NCI-H82 (cell line): ENCODE data around the gene IRGC.

ENCODE experiments used
- DNase-seq: peaks from one replicate; lab custom pipeline; 2025; lab: John Stamatoyannopoulos, UW

Gene IRGC

DNA sequence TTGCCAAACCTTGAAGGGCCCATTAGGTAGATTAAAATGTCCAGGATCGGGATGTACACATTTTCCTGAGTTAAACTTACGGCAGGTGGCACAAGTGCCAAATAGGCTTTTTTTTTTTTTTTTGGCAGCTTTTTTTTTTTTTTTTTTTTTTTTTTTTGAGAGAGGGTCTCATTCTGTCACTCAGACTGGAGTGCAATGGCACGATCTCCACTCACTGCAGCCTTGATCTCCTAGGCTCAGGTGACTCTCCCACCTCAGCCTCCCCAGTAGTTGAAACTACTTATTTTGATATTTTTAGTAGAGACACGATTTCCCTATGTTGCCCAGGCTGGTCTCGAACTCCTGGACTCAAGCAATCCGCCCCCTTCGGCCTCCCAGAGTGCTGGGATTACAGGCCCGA lies 9.0 kb downstream of the IRGC start:
- DNase-seq, result no peak

DNA sequence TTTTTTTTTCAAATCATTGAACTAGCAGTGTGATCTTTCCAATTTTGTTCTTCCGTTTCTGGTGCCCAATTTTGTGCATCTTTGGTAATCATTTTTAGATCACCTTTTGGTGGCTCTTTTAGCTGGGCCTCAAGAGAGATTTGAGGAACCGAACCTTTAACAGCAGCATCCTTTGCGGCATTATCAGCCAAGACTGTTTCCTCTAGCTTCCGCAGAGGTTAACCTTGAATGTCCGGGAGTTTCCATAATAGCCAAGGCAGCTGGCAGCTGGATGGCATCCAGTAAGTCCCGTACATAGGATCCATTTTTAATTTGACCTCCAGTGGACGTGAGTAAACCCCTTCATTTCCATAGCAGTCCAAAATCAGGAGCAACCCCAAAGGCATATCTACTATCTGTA lies 9.6 kb downstream of the IRGC start:
- no peak for DNase-seq

DNA sequence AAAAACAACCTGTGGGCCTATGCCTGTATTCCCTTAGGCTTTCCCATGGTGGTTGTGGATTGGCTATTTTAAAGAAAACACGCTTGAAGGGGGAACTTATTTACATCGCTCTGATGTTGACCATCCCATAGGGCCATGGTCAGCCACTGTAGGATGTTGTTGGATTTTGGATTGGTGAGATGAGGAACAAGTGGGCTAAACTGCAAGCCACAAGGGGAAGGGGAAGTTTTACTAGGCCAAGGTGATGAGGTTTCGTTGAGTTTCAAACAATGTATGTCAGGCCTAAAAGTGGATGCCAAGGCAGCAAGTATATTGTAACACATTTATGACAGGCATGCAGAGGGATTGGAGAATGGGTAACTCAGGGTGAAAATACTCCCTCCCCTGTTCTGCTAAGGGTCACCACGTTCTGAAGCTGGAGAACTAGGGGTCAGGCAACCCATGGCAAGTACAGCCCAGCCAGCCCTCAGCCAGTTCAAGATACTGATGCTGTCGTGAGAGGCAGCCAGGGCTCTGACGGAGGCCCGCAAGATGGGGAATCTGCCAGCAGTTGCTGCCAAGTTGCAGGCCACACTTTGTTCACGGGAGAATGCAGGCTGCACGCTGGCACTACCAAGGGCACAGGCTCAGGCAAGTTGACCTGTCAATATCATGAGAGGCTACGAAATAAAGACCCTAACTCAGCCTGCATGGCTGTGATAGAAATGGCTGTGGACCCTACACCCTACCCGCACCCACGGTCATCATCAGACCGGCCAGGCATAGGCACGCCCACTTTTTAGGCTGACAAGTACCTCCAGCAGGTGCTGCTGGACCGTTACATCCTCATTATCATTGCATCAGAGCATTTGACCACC lies 11.1 kb downstream of the IRGC start:
- no peak for DNase-seq

DNA sequence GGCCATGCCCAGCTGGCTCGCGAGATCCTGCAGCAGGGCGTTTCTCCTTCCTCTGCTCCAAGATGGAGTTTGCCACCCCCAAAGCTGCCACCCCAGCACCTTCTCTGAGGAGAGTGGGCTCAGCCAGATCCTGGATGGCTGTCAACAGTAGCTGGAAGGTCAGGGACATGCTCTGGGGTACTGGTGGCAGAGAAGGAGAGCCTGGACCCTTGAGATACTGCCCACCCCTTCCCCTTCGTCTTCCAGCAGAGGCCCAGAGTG lies 11.6 kb downstream of the IRGC start:
- DNase-seq, result no peak

DNA sequence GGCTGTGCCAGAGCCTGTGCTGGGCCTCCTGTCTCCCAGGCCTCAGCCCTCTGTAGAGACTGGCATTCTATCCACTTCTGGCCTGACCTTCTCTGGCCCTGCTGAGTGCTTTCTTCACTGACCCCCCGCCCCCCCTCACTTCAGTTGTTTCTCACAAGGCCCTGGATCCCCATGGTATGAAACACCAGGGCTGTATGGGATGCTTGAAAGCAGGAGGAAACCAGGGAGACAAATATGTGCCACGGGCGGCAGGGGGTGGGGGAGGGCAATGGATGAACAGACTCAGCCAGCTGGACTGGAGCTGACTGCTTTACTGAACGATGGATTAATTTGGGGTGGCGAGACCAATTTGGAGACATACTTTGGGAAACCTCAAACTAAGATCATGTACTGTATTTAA lies 14.0 kb downstream of the IRGC start:
- no peak for DNase-seq

DNA sequence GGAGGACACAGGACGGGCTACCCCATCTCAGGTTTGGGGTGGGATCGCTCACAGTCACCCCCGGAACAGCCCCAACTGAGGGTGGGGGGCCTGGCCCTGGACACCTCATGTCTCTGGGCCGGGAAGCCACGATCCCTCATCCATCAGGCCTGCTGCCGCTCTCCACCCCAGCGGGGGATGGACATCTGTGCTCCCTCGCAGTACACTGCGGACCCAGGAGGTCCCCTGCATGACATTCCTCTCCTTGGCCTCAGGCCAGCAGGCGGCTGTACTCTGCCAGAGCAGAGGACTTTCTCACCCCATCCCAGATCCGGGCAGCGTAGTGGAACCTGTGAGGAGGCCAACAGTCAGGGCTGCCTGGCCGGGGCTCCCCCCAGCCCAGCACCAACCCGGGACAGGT lies 15.5 kb downstream of the IRGC start:
- DNase-seq, result no peak

DNA sequence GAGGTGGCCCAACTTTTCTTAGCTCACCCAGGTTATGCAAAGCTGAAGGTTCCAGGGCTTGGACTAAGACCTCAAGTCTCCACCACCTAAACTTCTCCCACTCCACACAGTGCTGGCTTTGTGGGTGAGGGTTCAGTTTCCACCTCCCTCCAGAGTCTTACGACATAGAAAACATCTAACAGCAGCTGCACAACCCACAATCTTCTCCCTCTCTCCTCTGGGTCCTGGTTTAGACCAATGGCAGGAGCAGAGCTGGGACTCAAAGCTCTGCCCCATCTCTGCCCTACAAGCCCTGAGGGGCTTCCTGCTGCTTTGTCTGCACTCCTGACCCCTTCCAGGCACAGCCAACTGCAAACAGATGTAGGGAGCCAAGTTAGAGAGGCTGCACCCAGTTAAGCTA lies 16.0 kb downstream of the IRGC start:
- DNase-seq, result no peak

DNA sequence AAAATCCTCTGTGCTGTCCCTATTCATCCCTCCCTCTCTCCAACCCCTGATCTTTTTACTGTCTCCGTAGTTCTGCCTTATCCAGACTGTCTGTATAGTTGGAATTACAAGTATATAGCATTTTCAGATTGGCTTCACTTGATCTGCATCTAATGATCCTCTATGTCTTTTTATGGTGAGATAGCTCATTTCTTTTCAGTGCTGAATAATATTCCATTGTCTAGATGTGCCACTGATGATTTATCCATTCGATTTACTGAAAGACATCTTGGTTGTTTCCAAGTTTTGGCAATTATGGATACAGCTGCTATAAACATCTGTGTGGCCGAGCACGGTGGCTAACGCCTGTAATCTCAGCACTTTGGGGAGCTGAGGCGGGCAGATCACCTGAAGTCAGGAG lies 19.1 kb downstream of the IRGC start:
- DNase-seq, result no peak

DNA sequence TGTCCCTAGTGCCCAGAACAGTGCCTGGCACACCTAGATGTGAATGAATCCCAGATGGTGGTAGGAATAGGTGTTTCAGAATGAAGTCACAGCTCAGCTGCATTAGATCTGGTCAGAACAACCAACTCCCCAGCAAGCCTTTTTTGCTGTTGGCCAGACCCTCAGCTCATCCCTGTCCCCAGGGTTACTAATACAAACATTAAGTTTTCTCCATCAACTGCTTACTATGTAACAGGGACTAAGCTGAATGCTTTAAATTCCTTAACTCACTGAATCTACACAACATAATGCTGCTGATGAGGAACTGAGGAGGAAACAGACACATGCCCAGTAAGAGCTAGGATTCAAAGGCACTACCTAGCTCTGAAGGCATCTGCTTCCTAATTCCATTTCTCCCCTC lies 20.1 kb downstream of the IRGC start:
- DNase-seq, result no peak

DNA sequence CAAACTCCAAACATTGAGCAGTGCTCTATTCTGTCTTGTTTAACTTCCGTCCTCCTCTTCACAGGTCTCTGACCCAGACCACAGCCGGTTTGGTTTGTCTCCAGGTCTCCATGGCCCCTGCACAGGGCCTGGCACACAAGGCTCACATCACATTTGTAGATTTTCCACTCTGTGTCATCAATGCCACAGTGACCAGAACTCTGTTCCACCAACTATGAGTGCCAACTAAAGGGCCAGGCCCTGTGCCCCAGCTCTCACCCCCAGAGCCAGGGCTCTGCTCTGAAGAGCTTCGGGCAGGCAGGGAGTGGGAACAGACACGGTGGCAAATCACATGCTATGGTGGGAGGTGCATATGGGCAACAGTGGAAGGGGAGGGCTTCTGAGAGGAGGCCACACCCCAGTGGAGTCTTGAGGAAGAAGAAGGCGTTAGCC lies 22.9 kb downstream of the IRGC start:
- DNase-seq, result no peak

DNA sequence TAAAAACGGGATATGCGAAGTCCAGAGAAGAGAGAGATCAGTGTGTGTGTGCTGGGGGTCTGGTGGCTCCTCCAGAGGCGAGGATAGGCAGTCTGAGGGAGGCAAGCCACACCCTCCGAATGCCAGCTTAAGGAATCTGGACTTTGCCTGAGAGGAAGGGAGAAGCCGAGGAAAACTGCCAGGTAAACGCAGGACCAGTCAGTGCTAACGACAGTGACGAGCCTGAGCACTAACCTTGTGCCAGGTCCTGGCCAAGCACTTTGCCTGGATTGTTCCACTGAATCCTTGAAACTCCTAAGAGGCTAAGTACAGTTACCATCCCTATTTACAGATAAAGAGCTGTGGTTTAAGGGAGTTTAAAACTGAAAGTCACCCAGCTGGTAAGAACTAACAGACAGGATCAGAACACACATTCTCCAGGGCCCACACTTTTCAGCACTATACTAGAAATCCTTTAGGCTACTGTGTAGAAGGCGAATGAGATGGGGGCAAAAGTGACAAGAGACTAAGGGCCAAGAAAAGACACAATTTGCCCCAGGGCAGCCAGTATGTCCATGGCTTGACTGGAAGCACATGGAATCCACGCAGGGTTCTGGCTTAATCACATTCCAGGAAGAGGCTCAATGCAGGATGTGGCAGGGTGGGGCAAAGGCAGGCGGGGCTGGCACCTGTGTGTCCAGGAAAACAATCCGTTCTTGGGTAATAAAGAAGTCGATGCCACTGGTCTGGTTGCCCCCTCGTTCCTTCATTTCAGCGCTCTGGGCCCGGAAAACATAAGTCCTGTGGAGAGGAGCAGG lies 23.8 kb downstream of the IRGC start:
- DNase-seq, result no peak

DNA sequence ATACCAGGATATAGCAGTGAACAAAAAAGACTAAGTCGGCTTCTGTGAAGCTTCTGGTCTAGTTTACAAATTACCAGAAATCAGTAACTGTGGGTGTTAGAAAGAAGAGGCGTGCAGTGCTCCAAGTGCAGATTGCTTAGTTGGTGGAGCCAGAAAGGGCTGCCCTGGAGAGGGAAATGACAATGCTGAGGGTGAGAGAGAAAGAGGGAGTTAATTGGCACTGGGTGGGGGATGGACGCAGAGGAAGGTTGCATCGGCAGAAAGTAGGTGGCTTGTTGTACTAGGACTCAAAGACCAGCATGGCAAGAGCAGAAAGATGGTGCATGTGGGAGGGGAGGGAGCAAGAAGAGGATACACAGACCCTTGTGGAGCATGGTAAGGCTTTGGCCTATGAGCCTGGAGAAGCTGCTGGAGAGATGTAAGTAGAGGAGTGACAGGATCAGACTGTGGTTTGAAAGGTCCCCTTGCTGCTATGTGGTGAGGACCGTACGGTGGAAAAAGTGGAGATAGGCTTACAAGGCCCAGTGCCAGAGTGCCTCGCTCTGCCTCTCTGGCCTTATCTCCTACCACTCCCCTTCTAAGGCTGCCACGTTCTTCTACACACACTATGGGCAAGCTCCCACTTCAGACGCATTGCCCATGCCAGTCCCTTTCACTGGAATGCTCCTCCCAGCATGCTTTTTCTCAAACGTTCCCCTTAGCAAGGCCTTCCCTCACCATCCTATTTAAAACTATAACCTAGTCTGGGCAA lies 25.4 kb downstream of the IRGC start:
- DNase-seq, result no peak

DNA sequence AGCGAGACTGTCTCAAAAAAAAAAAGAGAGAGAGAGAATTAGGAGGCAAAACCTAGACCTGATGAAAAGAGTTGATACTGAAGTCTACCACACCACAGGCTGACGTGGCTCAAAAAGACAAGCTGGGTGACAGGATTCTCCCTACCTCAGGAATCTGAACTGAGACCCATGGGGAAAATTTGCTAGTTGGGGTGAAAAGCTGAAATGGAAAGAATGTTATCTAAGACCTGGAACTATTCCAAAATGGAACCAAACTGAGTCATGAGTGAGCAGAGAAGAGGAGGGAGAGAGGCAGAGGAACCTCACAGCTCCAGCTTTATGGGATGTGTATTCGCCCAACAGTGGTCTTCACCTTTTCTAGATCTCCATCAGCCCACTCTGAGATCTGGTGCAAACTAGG lies 27.2 kb downstream of the IRGC start:
- DNase-seq, result no peak

DNA sequence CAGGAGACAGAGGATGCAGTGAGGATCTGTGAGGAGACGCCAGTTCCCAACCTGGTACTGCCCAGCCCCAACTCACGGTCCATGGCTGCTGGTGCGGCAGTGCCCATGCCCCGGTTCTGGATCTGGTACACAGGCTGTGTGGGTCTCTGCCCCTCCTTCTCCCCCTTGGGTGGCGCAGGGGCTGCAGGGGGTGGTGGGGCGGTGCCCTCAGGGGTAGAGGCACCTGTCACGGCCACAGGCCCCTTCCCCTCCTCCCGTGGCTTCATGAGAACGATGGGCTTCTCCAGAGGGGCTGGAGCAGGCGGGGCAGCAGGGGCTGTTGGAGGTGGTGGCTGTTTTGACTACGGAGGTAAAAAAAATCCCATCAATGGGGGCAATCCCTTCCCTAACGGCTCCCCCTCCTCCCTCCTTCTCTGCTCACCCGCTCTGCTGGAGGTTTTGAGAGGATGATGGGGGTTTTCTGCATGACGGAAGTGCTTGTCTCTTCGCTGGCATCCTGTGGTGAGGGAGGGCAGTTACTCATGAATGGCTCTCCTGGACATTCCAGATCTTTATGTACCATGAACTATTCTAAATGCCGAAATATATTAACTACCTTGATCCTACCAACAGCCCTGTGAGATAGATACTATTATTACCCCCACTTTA lies 31.8 kb downstream of the IRGC start:
- DNase-seq, result no peak

DNA sequence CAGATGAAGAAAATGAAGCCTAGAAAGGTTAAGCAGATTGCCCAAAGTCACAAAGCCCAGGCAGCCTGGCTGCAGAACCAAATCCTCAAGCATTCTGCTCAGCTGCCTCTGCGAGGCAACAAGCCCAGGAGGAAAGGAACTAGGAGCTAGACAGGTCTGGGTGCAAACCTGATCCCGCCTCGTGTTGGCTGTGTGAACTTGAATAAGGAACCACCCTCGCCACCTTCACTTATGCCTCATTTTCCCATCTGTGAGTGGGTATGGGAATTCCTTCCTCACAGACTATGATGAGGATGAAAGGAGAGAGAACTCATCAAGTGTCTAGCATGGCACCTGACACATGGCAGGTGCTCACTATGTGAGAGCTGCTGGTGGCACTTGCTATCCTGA lies 32.3 kb downstream of the IRGC start:
- no peak for DNase-seq

DNA sequence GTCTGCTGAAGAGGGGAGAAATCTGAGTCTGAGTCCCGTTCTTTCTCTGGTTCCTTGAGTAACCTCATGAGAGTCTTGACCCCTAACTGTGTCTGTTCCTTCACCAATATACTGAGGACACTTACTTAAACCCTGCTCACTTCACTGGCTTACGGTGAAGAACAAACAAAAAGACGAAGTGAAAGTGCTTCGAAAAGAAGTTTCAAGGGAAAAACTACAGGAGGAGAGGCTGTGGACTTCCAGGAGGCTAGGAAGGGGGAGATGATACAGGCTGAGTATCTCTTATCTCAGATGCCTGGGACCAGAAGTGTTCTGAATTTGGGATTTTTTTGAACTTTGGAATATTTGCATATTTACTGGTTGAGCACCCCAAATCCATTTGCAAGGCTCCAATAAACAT lies 32.8 kb downstream of the IRGC start:
- no peak for DNase-seq

DNA sequence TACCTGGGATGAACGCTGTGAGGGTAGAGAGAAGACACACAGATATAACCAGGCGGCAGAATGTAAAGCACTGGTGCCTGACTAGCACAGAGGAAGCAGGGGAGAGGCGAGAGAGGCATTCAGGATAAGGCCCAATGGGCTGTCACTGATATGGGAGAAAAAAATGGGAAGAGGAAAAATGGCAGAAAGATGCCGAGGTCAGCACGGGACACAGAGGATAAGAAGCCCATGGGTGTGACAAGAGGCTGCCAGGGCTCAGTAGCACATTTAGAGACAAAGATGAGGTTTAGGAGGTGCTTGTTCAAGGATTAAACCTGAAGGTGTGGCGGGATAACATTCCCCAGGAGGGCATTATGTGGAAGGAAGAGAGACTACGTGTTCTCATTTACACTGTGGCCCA lies 33.3 kb downstream of the IRGC start:
- no peak for DNase-seq

DNA sequence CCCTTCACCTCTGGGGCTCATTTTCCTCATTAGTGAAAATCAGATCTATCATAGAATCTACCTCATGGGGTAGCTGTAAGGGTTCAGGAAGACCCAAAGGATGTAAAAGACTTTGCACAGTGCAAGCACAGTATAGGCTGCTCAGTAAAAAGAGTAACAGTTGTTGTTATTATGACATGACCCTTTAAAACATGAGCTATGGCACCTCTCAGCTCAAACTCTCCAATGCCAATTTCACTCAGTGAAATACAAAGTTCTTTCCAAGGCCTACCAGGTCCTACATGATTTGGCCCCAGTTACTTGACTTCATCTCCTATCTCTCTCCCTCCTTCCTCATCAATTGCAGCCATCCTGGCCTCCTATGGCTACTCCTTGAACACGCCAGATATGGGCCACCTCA lies 34.0 kb downstream of the IRGC start:
- no peak for DNase-seq

DNA sequence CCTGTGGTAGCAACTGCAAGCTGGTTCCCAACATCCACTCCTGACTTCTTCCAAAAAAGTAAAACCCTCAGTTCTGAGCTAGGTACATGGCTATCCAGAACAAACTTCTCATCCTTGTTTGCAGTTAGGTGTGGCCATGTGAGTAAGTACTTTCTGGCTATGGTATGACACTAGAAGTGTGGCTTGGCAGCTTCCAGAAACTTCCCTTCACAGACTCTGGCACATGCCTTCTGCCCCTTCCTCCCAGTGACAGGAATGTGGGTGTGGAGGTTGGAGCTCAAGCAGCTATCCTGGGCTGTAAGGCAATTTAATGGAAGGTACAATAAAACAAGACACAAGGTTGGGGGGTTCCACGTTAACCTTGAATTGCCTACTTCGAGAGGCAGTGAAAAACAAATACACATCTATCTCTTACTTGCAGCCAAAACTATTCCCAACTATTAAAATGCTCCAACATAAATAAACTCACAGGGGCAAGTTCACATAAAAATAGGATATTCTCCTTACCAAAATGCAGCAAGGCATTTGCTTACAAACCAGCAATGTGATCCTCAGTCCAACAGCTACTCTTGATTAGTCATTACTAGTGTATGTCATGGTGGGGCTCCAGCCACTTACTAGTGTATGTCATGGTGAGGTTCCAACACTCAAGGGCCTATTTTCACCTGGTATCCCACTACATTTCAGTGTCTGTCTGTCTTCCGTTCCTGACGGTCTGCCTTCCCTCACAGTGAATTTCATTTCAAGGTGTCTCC lies 35.8 kb downstream of the IRGC start:
- no peak for DNase-seq

DNA sequence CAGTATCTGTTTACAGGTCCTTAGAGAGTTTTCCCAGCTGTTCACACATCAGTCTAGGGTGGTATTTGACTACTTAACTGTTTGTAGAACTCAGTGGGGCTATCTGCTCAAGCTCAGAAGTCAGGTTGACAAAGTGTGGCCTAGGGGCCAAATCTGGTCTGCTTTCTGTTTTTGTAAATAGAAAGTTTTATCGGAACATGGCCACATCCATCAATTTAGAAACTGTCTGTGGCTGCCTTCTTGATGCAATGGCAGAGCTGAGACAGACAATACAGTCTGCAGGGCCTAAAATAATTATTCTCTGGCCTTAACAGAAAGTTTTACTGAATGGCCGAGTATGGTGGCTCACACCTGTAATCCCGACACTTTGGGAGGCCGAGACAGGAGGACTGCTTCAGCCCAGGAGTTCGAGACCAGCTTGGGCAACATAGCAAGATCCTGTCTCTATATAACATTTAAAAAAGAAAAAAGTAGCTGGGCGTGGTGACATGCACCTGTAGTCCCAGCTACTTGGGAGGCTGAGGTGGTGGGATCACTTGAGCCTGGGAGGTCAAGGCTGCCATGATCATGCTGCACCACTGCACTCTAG lies 36.5 kb downstream of the IRGC start:
- DNase-seq, result no peak

DNA sequence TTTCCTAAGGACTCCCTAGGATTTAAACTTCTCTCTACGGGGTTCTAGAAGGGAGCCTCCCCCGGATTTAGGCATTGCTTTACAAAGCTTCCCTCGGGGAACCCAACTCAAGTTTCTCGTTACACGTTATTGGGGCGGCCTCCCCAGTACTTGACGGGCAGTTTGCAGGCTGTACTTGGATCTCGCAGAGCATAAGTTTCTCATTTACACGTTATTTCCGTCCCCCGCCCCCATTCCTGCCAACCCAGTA lies 38.3 kb downstream of the IRGC start:
- no peak for DNase-seq
